SU-DHL-6 (cell line): Measurements from ENCODE around the gene MGAT5B.

ENCODE experiments used
- EZH2phosphoT487 ChIP-seq: fragments of 200-600 bp; sonication (generic), shearing (Covaris generic); conservative IDR thresholded peaks from 2 replicates; pipeline ENCODE4 v1.6.1; 2018; ENCODE audit warnings: mild to moderate bottlenecking, antibody characterized with exemption, low read length, moderate library complexity, mixed read lengths
- TF ChIP-seq, protein P1 (sequence below): fragments of 200-600 bp; sonication (generic); IDR thresholded peaks from one replicate; pipeline ENCODE4 v1.5.1; 2017; ENCODE audit warnings: antibody characterized with exemption, mild to moderate bottlenecking, low read length, moderate library complexity; ENCODE audit not compliant: insufficient read depth, poor library complexity, severe bottlenecking

DNA sequence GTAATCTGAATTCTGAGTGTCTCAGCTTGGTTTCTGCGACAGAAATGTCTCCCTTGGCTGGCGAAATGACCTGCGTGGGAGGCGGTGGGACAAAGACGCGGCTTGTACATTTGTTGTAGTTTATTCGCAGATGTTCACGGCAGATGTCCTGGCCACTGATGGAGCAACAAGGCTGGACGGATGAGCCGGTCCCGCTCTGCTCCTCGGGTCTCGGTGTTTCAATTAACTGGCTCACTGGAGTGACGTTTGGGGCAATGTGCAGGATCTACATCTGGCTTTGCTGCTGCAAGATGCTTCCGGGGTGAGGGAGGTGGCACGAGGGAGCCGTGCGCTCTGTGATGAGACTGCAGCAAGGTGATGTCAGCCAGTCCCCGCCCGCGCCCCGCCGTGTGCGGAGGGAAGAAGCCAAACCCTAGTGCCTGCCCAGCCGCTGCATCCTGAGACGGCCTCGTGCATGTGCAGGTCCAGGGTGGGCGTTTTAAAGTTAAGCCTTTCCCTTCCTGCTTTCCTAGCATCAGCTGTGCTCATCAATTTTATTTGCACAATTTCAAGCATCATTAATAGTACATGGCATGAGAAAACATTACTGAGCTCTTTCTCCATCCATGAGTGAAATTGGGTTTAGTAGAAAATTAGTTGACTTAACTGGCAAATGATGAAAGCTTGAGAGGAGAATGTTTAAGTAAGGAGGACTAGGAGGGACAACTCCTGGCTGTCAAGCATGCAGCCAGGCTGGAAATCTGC, 44.4 kb downstream of the MGAT5B start:
- no peak for TF ChIP-seq EZH2phosphoT487
- TF ChIP-seq, protein P1, sequence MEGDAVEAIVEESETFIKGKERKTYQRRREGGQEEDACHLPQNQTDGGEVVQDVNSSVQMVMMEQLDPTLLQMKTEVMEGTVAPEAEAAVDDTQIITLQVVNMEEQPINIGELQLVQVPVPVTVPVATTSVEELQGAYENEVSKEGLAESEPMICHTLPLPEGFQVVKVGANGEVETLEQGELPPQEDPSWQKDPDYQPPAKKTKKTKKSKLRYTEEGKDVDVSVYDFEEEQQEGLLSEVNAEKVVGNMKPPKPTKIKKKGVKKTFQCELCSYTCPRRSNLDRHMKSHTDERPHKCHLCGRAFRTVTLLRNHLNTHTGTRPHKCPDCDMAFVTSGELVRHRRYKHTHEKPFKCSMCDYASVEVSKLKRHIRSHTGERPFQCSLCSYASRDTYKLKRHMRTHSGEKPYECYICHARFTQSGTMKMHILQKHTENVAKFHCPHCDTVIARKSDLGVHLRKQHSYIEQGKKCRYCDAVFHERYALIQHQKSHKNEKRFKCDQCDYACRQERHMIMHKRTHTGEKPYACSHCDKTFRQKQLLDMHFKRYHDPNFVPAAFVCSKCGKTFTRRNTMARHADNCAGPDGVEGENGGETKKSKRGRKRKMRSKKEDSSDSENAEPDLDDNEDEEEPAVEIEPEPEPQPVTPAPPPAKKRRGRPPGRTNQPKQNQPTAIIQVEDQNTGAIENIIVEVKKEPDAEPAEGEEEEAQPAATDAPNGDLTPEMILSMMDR = no peak
